ENCODE measurements around the gene PVR.

DNA sequence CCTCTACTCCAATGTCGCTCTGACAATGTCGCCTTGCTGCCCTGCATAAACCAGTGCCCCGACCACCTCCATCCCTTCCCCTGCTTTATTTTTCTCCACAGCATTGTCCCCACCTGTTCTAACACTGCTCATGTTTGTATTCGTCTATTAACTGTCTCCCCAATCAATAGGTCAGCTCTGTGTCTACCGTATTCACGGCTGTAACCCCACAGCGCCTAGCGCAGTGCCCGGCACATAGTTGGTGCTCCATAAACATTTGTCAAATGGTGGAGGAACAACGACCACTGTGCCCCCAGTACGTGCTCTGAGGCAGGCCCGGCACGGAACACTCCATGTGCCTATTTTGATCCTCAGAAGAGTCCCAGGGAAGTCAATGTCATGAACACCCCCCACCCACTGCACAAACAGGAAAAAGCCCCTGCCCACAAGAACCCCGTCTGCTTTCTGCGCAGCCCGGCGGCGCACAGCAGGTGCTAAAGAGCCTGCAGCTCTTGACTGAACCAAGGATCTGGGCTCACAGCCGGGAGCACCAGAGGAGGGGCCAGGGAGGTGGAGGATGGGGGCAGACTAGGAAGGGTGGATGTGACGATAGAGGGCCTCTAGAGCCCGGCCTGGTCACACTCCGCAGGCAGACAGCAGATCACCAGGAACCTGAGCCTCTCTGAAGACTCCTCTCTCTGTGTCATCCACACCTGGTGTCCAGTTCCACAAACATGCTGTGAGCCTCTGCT lies 53.4 kb downstream of the PVR start:
- no peak for TF ChIP-seq MAX (IDR thresholded peaks at IDR 0.05)
- TF ChIP-seq, protein P1, sequence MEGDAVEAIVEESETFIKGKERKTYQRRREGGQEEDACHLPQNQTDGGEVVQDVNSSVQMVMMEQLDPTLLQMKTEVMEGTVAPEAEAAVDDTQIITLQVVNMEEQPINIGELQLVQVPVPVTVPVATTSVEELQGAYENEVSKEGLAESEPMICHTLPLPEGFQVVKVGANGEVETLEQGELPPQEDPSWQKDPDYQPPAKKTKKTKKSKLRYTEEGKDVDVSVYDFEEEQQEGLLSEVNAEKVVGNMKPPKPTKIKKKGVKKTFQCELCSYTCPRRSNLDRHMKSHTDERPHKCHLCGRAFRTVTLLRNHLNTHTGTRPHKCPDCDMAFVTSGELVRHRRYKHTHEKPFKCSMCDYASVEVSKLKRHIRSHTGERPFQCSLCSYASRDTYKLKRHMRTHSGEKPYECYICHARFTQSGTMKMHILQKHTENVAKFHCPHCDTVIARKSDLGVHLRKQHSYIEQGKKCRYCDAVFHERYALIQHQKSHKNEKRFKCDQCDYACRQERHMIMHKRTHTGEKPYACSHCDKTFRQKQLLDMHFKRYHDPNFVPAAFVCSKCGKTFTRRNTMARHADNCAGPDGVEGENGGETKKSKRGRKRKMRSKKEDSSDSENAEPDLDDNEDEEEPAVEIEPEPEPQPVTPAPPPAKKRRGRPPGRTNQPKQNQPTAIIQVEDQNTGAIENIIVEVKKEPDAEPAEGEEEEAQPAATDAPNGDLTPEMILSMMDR (IDR thresholded peaks at IDR 0.05; ENCODE audit: low read depth, low read length, missing input control): no peak
- TF ChIP-seq GABPA (IDR thresholded peaks at IDR 0.05 in 1 of 2, conservative IDR thresholded peaks at IDR 0.05 in 1 of 2): no peak
- TF ChIP-seq RAD21 (IDR thresholded peaks at IDR 0.05): no peak

Data from liver (tissue), 3 donors.